ENCODE results near the gene FAM20B. TPM values are rescaled to one million over a fixed set of nuclear protein-coding genes. Genes with fewer than 3 reads are reported as not detected.

The FAM20B gene
- total RNA-seq, 1 donor from 2014 or later: 31.4 TPM

- peaks cover 7% of the 10 kb centered on the region for H3K27me3 Mint-ChIP-seq (ENCODE audit: unreplicated experiment)
- TF ChIP-seq CTCF (IDR thresholded peaks at IDR 0.05; ENCODE audit: unreplicated experiment): no peak
- peak overlapping the region; percentile 13 for H3K27ac Mint-ChIP-seq (ENCODE audit: unreplicated experiment)
- H3K4me3 Mint-ChIP-seq (ENCODE audit: unreplicated experiment): no peak overlapping the region
- peaks cover 59% of the 10 kb centered on the region for H3K4me1 Mint-ChIP-seq (ENCODE audit: unreplicated experiment)
- no peaks in the 10 kb centered on the region for H3K9me3 Mint-ChIP-seq (ENCODE audit: unreplicated experiment)
- no peaks in the 10 kb centered on the region for H3K36me3 Mint-ChIP-seq (ENCODE audit: low read depth, unreplicated experiment)
- no peak for DNase-seq (ENCODE audit: low spot score)
Observed at GRCh38 chr1:179030130-179030529, 4.4 kb downstream of the FAM20B start.

GRCh38 chr1:179030683-179031082 is 5.0 kb downstream of the FAM20B start:
- peaks cover 4% of the 10 kb centered on the region for H3K27me3 Mint-ChIP-seq (ENCODE audit: unreplicated experiment)
- no peak for DNase-seq (ENCODE audit: low spot score)
- H3K4me1 Mint-ChIP-seq (ENCODE audit: unreplicated experiment): peaks cover 56% of the 10 kb centered on the region
- peak overlapping the region; percentile 14 for H3K27ac Mint-ChIP-seq (ENCODE audit: unreplicated experiment)
- no peak for TF ChIP-seq CTCF (IDR thresholded peaks at IDR 0.05; ENCODE audit: unreplicated experiment)
- H3K36me3 Mint-ChIP-seq (ENCODE audit: low read depth, unreplicated experiment): no peaks in the 10 kb centered on the region
- H3K4me3 Mint-ChIP-seq (ENCODE audit: unreplicated experiment): no peak overlapping the region
- no peaks in the 10 kb centered on the region for H3K9me3 Mint-ChIP-seq (ENCODE audit: unreplicated experiment)

- no peak overlapping the region for H3K4me3 Mint-ChIP-seq (ENCODE audit: unreplicated experiment)
- H3K27ac Mint-ChIP-seq (ENCODE audit: unreplicated experiment): no peak overlapping the region
- peaks cover 4% of the 10 kb centered on the region for H3K27me3 Mint-ChIP-seq (ENCODE audit: unreplicated experiment)
- no peaks in the 10 kb centered on the region for H3K36me3 Mint-ChIP-seq (ENCODE audit: low read depth, unreplicated experiment)
- no peak for DNase-seq (ENCODE audit: low spot score)
- no peaks in the 10 kb centered on the region for H3K9me3 Mint-ChIP-seq (ENCODE audit: unreplicated experiment)
- TF ChIP-seq CTCF (IDR thresholded peaks at IDR 0.05; ENCODE audit: unreplicated experiment): no peak
- peaks cover 56% of the 10 kb centered on the region for H3K4me1 Mint-ChIP-seq (ENCODE audit: unreplicated experiment)
Observed at GRCh38 chr1:179031284-179031683, 5.6 kb downstream of the FAM20B start.

GRCh38 chr1:179031855-179032513 is 6.3 kb downstream of the FAM20B start:
- Mint-ChIP-seq H3K4me1 (ENCODE audit: unreplicated experiment) (peaks cover 51% of the 10 kb centered on the region), H3K27ac (ENCODE audit: unreplicated experiment) (no peak overlapping the region)

More at GRCh38 chr1:179031855-179032513, 6.3 kb downstream of the FAM20B start:
- DNase-seq (ENCODE audit: low spot score): no peak
- Mint-ChIP-seq H3K9me3 (ENCODE audit: unreplicated experiment) (no peaks in the 10 kb centered on the region), H3K36me3 (ENCODE audit: low read depth, unreplicated experiment) (no peaks in the 10 kb centered on the region), H3K27me3 (ENCODE audit: unreplicated experiment) (no peaks in the 10 kb centered on the region), H3K4me3 (ENCODE audit: unreplicated experiment) (no peak overlapping the region)
- no peak for TF ChIP-seq CTCF (IDR thresholded peaks at IDR 0.05; ENCODE audit: unreplicated experiment)

All from endothelial cell (in vitro differentiated cells).